H9 (cell line): ENCODE results near the gene NTF4. TPM values are rescaled to one million over a fixed set of nuclear protein-coding genes. Genes with fewer than 3 reads are reported as not detected.
"Not testable (repeated sequence)": the region's sequence is repeated elsewhere in the genome, so short reads cannot be mapped to it uniquely, and the experiment has no call there.

Source experiments
- DNase-seq: peaks from one replicate; pipeline ENCODE4 v3.0.0-alpha.2; 2017
- H2AFZ ChIP-seq: one replicate; pipeline ENCODE4 v1.6.1; 2013; ENCODE audit warnings: mild to moderate bottlenecking, low read length, control low read depth, moderate library complexity
- H2AK5ac ChIP-seq: 2 replicates; pipeline ENCODE4 v1.6.1; 2013; ENCODE audit warnings: low read length, control low read depth, mixed read lengths; ENCODE audit not compliant: insufficient read length
- H2BK120ac ChIP-seq: one replicate; pipeline ENCODE4 v1.6.1; 2013; ENCODE audit warnings: low read depth, mild to moderate bottlenecking, low read length, control low read depth, inconsistent platforms; ENCODE audit not compliant: poor library complexity, severe bottlenecking
- H2BK12ac ChIP-seq: 2 replicates; pipeline ENCODE4 v1.6.1; 2013; ENCODE audit warnings: low read length, control low read depth, mixed read lengths, low read depth; ENCODE audit not compliant: insufficient read length
- H2BK15ac ChIP-seq: 2 replicates; pipeline ENCODE4 v1.6.1; 2013; ENCODE audit warnings: low read depth, low read length, control low read depth
- H2BK20ac ChIP-seq: one replicate; pipeline ENCODE4 v1.6.1; 2013; ENCODE audit warnings: low read depth, mild to moderate bottlenecking, low read length, control low read depth, inconsistent platforms; ENCODE audit not compliant: poor library complexity, severe bottlenecking
- H2BK5ac ChIP-seq: 2 replicates; pipeline ENCODE4 v1.6.1; 2013; ENCODE audit warnings: low read length, control low read depth, mixed read lengths; ENCODE audit not compliant: insufficient read length
- H3K14ac ChIP-seq: 2 replicates; pipeline ENCODE4 v1.6.1; 2013; ENCODE audit warnings: low read length, control low read depth; ENCODE audit not compliant: insufficient read depth
- H3K18ac ChIP-seq: 2 replicates; pipeline ENCODE4 v1.6.1; 2013; ENCODE audit warnings: low read depth, mild to moderate bottlenecking, mixed read lengths, low read length, control low read depth; ENCODE audit not compliant: insufficient read length
- H3K23ac ChIP-seq: 2 replicates; pipeline ENCODE4 v1.6.1; 2013; ENCODE audit warnings: low read length, control low read depth, mixed read lengths, low read depth; ENCODE audit not compliant: insufficient read length
- H3K23me2 ChIP-seq: 2 replicates; pipeline ENCODE4 v1.6.1; 2013; ENCODE audit warnings: low read depth, mild to moderate bottlenecking, mixed read lengths, low read length, control low read depth; ENCODE audit not compliant: insufficient read length, poor library complexity, severe bottlenecking
- H3K27ac ChIP-seq: 2 replicates; pipeline ENCODE4 v1.5.1; 2013; ENCODE audit warnings: low read length, control low read depth, mixed read lengths, low read depth; ENCODE audit not compliant: insufficient read length
- H3K27me3 ChIP-seq: 2 replicates; pipeline ENCODE4 v1.6.1; 2013; ENCODE audit warnings: low read length, control low read depth, inconsistent platforms; ENCODE audit not compliant: insufficient read depth
- H3K4ac ChIP-seq: 2 replicates; pipeline ENCODE4 v1.6.1; 2013; ENCODE audit warnings: low read depth, mild to moderate bottlenecking, control low read depth, inconsistent platforms, low read length, moderate library complexity
- H3K4me1 ChIP-seq: 2 replicates; pipeline ENCODE4 v1.6.1; 2013; ENCODE audit warnings: low read length, control low read depth, inconsistent platforms; ENCODE audit not compliant: insufficient read depth
- H3K4me2 ChIP-seq: 2 replicates; pipeline ENCODE4 v1.6.1; 2013; ENCODE audit warnings: low read length, control low read depth, mixed read lengths; ENCODE audit not compliant: insufficient read length, insufficient read depth
- H3K56ac ChIP-seq: 2 replicates; pipeline ENCODE4 v1.6.1; 2013; ENCODE audit warnings: low read depth, mild to moderate bottlenecking, mixed read lengths, low read length, control low read depth; ENCODE audit not compliant: insufficient read length
- H3K79me1 ChIP-seq: 2 replicates; pipeline ENCODE4 v1.6.1; 2013; ENCODE audit warnings: low read depth, mild to moderate bottlenecking, moderate library complexity, low read length, control low read depth, inconsistent platforms; ENCODE audit not compliant: insufficient read depth, poor library complexity, severe bottlenecking
- H3K79me2 ChIP-seq: 2 replicates; pipeline ENCODE4 v1.6.1; 2013; ENCODE audit warnings: low read length, control low read depth, inconsistent platforms; ENCODE audit not compliant: insufficient read depth
- H3K9ac ChIP-seq: 2 replicates; pipeline ENCODE4 v1.6.1; 2013; ENCODE audit warnings: low read length, control low read depth, mixed read lengths; ENCODE audit not compliant: insufficient read length; ENCODE audit errors: extremely low read depth
- H3K9me3 ChIP-seq: one replicate; pipeline ENCODE4 v1.6.1; 2013; ENCODE audit warnings: low read depth, low read length, inconsistent platforms; ENCODE audit not compliant: control insufficient read depth
- H3T11ph ChIP-seq: one replicate; pipeline ENCODE4 v1.6.1; 2013; ENCODE audit warnings: mild to moderate bottlenecking, low read length, control low read depth, inconsistent platforms
- H4K20me1 ChIP-seq: one replicate; pipeline ENCODE4 v1.6.1; 2013; ENCODE audit not compliant: control insufficient read depth, insufficient read length, insufficient read depth
- H4K5ac ChIP-seq: 2 replicates; pipeline ENCODE4 v1.6.1; 2013; ENCODE audit warnings: low read depth, mild to moderate bottlenecking, mixed read lengths, low read length, control low read depth; ENCODE audit not compliant: insufficient read length
- H4K8ac ChIP-seq: replicated peaks from 2 replicates; pipeline ENCODE4 v1.6.1; 2013; ENCODE audit warnings: low read length, control low read depth, mixed read lengths, low read depth; ENCODE audit not compliant: insufficient read length
- H4K91ac ChIP-seq: 2 replicates; pipeline ENCODE4 v1.6.1; 2013; ENCODE audit warnings: low read depth, mild to moderate bottlenecking, moderate library complexity, mixed read lengths, low read length, control low read depth; ENCODE audit not compliant: insufficient read length
- H3K27ac Mint-ChIP-seq, 3 experiments: 2 replicates in 2 of 3; 3 replicates in 1 of 3; pipeline ENCODE4 v1.8.0; 2020 to 2021; ENCODE audit warnings: mixed read lengths in 3 of 3, mild to moderate bottlenecking in 1 of 3, moderate library complexity in 1 of 3
- H3K27me3 Mint-ChIP-seq: 2 replicates; pipeline ENCODE4 v1.8.0; 2021; ENCODE audit warnings: low read depth, mild to moderate bottlenecking, moderate library complexity, mixed read lengths
- H3K36me3 Mint-ChIP-seq, 3 experiments: 2 replicates in 2 of 3; 3 replicates in 1 of 3; pipeline ENCODE4 v1.8.0; 2020 to 2021; ENCODE audit warnings: low read depth in 3 of 3, mixed read lengths in 3 of 3; ENCODE audit not compliant: insufficient read depth in 1 of 3
- H3K4me1 Mint-ChIP-seq, 2 experiments: 2 replicates each; pipeline ENCODE4 v1.8.0; 2020; ENCODE audit warnings: mixed read lengths in 2 of 2
- H3K4me3 Mint-ChIP-seq, 2 experiments: 2 replicates in 1 of 2; 3 replicates in 1 of 2; pipeline ENCODE4 v1.8.0; 2020 to 2021; ENCODE audit warnings: mild to moderate bottlenecking in 2 of 2, mixed read lengths in 2 of 2, moderate library complexity in 1 of 2
- H3K9me3 Mint-ChIP-seq, 2 experiments: 2 replicates in 1 of 2; 3 replicates in 1 of 2; pipeline ENCODE4 v1.8.0; 2020; ENCODE audit warnings: mild to moderate bottlenecking in 2 of 2, mixed read lengths in 2 of 2, moderate library complexity in 1 of 2
- CTCF ChIP-seq: fragments of 200-600 bp; sonication (generic); conservative IDR thresholded peaks from 3 replicates; pipeline ENCODE4 v1.8.0; 2021; ENCODE audit warnings: antibody characterized with exemption, mild to moderate bottlenecking
- WGBS: extraction: QIAGEN DNeasy Blood & Tissue Kit; methylation state at CpG from one replicate; pipeline ENCODE4 v1.1.7; 2013; ENCODE audit warnings: missing lambda C conversion rate, low lambda C conversion rate, mixed read lengths; ENCODE audit not compliant: insufficient read length; ENCODE audit errors: extremely low coverage; 5-methylcytosine and 5-hydroxymethylcytosine counted together
- total RNA-seq: library from RNA; stranded (reverse); gene quantifications from 2 replicates; pipeline ENCODE4 v1.2.1, GENCODE V29; 2021

Gene NTF4
- total RNA-seq, 1 experiment from 2014 or later: 2.1 TPM

- peaks cover 80% of the 10 kb centered on the region for H3K27me3 Mint-ChIP-seq
- Histone ChIP-seq H4K5ac (no peak within 1 kb of the TSS), H2BK5ac (no peak within 1 kb of the TSS), H3T11ph (no peak within 1 kb of the TSS), H3K27ac (no peak within 1 kb of the TSS), H3K56ac (no peak within 1 kb of the TSS), H4K91ac (no peak within 1 kb of the TSS), H3K23ac (no peak within 1 kb of the TSS), H2AFZ (no peak within 1 kb of the TSS), H3K23me2 (peaks cover 10% of the 10 kb centered on the region), H2AK5ac (no peak within 1 kb of the TSS), H3K9ac (no peak within 1 kb of the TSS), H3K79me2 (no peaks in the 10 kb centered on the region), H3K9me3 (no peaks in the 10 kb centered on the region), H2BK20ac (no peak within 1 kb of the TSS), H3K18ac (no peak within 1 kb of the TSS), H3K27me3 (peaks cover 15% of the 10 kb centered on the region; the same call in 1 of the 2 replicates), H2BK12ac (no peak within 1 kb of the TSS), H3K79me1 (no peaks in the 10 kb centered on the region), H4K20me1 (no peaks in the 10 kb centered on the region), H2BK120ac (no peak within 1 kb of the TSS), H4K8ac (no peak within 1 kb of the TSS), H3K14ac (no peak within 1 kb of the TSS; the same call in 1 of the 2 replicates), H3K4me1 (no peaks in the 10 kb centered on the region), H2BK15ac (no peak within 1 kb of the TSS), H3K4me2 (peak within 1 kb of the TSS; percentile 52), H3K4ac (no peak within 1 kb of the TSS)
- peak within 1 kb of the TSS; percentile 53 to 77 for H3K4me3 Mint-ChIP-seq
- no peaks in the 10 kb centered on the region; a peak in 1 of 7 replicates for H3K36me3 Mint-ChIP-seq
- no CpG with 5 or more reads among the region's 38 CpGs for WGBS
- H3K4me1 Mint-ChIP-seq: peaks cover 18 to 28% of the 10 kb centered on the region in 2 experiments
- H3K9me3 Mint-ChIP-seq: peaks cover 0 to 2% of the 10 kb centered on the region in 2 experiments; a peak in 1 of 5 replicates
- peak; percentile 83 for DNase-seq
- H3K27ac Mint-ChIP-seq: no peak within 1 kb of the TSS
- no peak for TF ChIP-seq CTCF
Measured at GRCh38 chr19:49057636-49058234, 6.9 kb downstream of the NTF4 start, which contains the start of gene CGB7. CGB7 (minus strand) TSS chr19:49057749; CDS start chr19:49055375, 2,374 bp downstream.

- H2AFZ ChIP-seq, H2AK5ac ChIP-seq, H4K20me1 ChIP-seq, H3K9me3 ChIP-seq, H3K9me3 Mint-ChIP-seq, H3K27ac Mint-ChIP-seq, H3K4me1 ChIP-seq, H3K4ac ChIP-seq, H2BK15ac ChIP-seq, H2BK120ac ChIP-seq, H3K79me2 ChIP-seq, H3K9ac ChIP-seq, H4K91ac ChIP-seq, H2BK20ac ChIP-seq, H3K18ac ChIP-seq, H4K8ac ChIP-seq, H4K5ac ChIP-seq, H3K56ac ChIP-seq, H3K79me1 ChIP-seq, H2BK5ac ChIP-seq, H3K27ac ChIP-seq, H2BK12ac ChIP-seq, H3T11ph ChIP-seq, H3K14ac ChIP-seq, DNase-seq, H3K23ac ChIP-seq, H3K36me3 Mint-ChIP-seq: not testable (repeated sequence)
- H3K27me3 Mint-ChIP-seq: peaks cover 83% of the 10 kb centered on the region
- no CpG with 5 or more reads among the region's 34 CpGs for WGBS
- H3K27me3 ChIP-seq: peaks cover 15% of the 10 kb centered on the region; the same call in 1 of the 2 replicates
- H3K4me3 Mint-ChIP-seq: peak overlapping the region; percentile 53 to 77
- H3K4me2 ChIP-seq: peak overlapping the region; percentile 52
- H3K4me1 Mint-ChIP-seq: peaks cover 18 to 30% of the 10 kb centered on the region in 2 experiments
- peaks cover 10% of the 10 kb centered on the region for H3K23me2 ChIP-seq
Measured at GRCh38 chr19:49056902-49057596, 7.6 kb downstream of the NTF4 start.
